Measurements from ENCODE around the gene TMEM54. TPM values are rescaled to one million over a fixed set of nuclear protein-coding genes. Genes with fewer than 3 reads are reported as not detected.

TMEM54 gene
- total RNA-seq, 1 donor: 38.4 TPM

GRCh38 chr1:32891241-32891570 lies 10.0 kb downstream of the TMEM54 start:
- DNase-seq (ENCODE audit: low read depth): no peak

GRCh38 chr1:32890516-32891240 lies 10.5 kb downstream of the TMEM54 start:
- H3K4me3 ChIP-seq (ENCODE audit: low read depth, low read length): no peak overlapping the region
- DNase-seq (ENCODE audit: low read depth): no peak
- TF ChIP-seq, protein P1, sequence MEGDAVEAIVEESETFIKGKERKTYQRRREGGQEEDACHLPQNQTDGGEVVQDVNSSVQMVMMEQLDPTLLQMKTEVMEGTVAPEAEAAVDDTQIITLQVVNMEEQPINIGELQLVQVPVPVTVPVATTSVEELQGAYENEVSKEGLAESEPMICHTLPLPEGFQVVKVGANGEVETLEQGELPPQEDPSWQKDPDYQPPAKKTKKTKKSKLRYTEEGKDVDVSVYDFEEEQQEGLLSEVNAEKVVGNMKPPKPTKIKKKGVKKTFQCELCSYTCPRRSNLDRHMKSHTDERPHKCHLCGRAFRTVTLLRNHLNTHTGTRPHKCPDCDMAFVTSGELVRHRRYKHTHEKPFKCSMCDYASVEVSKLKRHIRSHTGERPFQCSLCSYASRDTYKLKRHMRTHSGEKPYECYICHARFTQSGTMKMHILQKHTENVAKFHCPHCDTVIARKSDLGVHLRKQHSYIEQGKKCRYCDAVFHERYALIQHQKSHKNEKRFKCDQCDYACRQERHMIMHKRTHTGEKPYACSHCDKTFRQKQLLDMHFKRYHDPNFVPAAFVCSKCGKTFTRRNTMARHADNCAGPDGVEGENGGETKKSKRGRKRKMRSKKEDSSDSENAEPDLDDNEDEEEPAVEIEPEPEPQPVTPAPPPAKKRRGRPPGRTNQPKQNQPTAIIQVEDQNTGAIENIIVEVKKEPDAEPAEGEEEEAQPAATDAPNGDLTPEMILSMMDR (IDR thresholded peaks at IDR 0.05; ENCODE audit: insufficient read depth, low read length): no peak

More at GRCh38 chr1:32891241-32891570, 10.0 kb downstream of the TMEM54 start:
- TF ChIP-seq, protein P1 (IDR thresholded peaks at IDR 0.05; ENCODE audit: insufficient read depth, low read length): no peak
- H3K4me3 ChIP-seq (ENCODE audit: low read depth, low read length): no peak overlapping the region

- TF ChIP-seq, protein P1 (IDR thresholded peaks at IDR 0.05; ENCODE audit: insufficient read depth, low read length): no peak
- DNase-seq (ENCODE audit: low read depth): no peak
- H3K4me3 ChIP-seq (ENCODE audit: low read depth, low read length): no peak overlapping the region
Observed at GRCh38 chr1:32889731-32890278, 11.4 kb downstream of the TMEM54 start.

- TF ChIP-seq, protein P1 (IDR thresholded peaks at IDR 0.05; ENCODE audit: insufficient read depth, low read length): no peak
- DNase-seq (ENCODE audit: low read depth): no peak
- no peak overlapping the region for H3K4me3 ChIP-seq (ENCODE audit: low read depth, low read length)
Observed at GRCh38 chr1:32888677-32889420, 12.3 kb downstream of the TMEM54 start.

GRCh38 chr1:32888134-32888533 lies 13.1 kb downstream of the TMEM54 start:
- TF ChIP-seq, protein P1 (IDR thresholded peaks at IDR 0.05; ENCODE audit: insufficient read depth, low read length): no peak
- H3K4me3 ChIP-seq (ENCODE audit: low read depth, low read length): no peak overlapping the region
- DNase-seq (ENCODE audit: low read depth): no peak

- no peak overlapping the region for H3K4me3 ChIP-seq (ENCODE audit: low read depth, low read length)
- TF ChIP-seq, protein P1 (IDR thresholded peaks at IDR 0.05; ENCODE audit: insufficient read depth, low read length): no peak
- DNase-seq (ENCODE audit: low read depth): no peak
Observed at GRCh38 chr1:32887623-32888022, 13.6 kb downstream of the TMEM54 start.
